HepG2 (cell line): ENCODE data around the gene TTPAL. TPM values are rescaled to one million over a fixed set of nuclear protein-coding genes. Genes with fewer than 3 reads are reported as not detected.

Experiments
- ATAC-seq: fragments of 200-7000 bp; cut with Tn5 transposase; 3 replicates; pipeline ENCODE4 v1.9.1; 2020; ENCODE audit warnings: mild to moderate bottlenecking, moderate library complexity
- BruUV-seq: library from RNA; stranded (reverse); fragments of 400-500 nt; replicated peaks from 2 replicates; lab custom pipeline; 2021; lab: Mats Ljungman, UMichigan
- CTCF ChIA-PET: fragments of 300-600 bp; formaldehyde crosslinking; extraction: SDS; loops from one replicate; lab custom pipeline; 2021; ENCODE audit warnings: low total read pairs, inconsistent platforms, low intra/inter-chr PET ratio; lab: Yijun Ruan, JAX
- POLR2A ChIA-PET: fragments of 350-600 bp; sonication (Branson Sonifier 250); formaldehyde crosslinking; loops from one replicate; lab custom pipeline; 2020; ENCODE audit warnings: antibody characterized with exemption, inconsistent platforms; lab: Yijun Ruan, JAX
- DNase-seq: peaks from one replicate; pipeline ENCODE4 v3.0.0-alpha.2; 2015; ENCODE audit warnings: low spot score
- FAIRE-seq: peaks from 3 replicates; lab custom pipeline; 2011; peaks lifted over from hg19 to GRCh38; lab: Jason Lieb, UNC
- H2AFZ ChIP-seq: one replicate; pipeline ENCODE4 v1.6.1; 2011; ENCODE audit warnings: low read length, inconsistent platforms
- H3K27ac ChIP-seq: fragments of 300-600 bp; 3 replicates; pipeline ENCODE4 v1.8.0; 2011; ENCODE audit warnings: mixed run types, mild to moderate bottlenecking, mixed read lengths, low read length, inconsistent platforms; ENCODE audit not compliant: insufficient read depth; ENCODE audit errors: extremely low read length
- H3K27me3 ChIP-seq, 2 experiments: fragments of 200-600 bp in 1 of 2; 2 replicates in 1 of 2; 3 replicates in 1 of 2; pipeline versions ENCODE4 v1.6.0 to v1.8.0; 2011; ENCODE audit warnings: low read length in 2 of 2, mild to moderate bottlenecking in 2 of 2, moderate library complexity in 2 of 2, inconsistent platforms in 1 of 2; ENCODE audit not compliant: insufficient read depth in 2 of 2, control insufficient read depth in 1 of 2
- H3K36me3 ChIP-seq, 2 experiments: fragments of 200-600 bp in 1 of 2; replicated peaks in 1 of 2; 2 replicates in 1 of 2; 3 replicates in 1 of 2; pipeline versions ENCODE4 v1.5.1 to v1.8.0; 2011; ENCODE audit warnings: low read length in 2 of 2, inconsistent platforms in 1 of 2; ENCODE audit not compliant: insufficient read depth in 2 of 2, control insufficient read depth in 1 of 2
- H3K4me1 ChIP-seq: 2 replicates; pipeline ENCODE4 v1.5.1; 2012; ENCODE audit warnings: low read length, inconsistent platforms; ENCODE audit not compliant: insufficient read depth
- H3K4me2 ChIP-seq: 2 replicates; pipeline ENCODE4 v1.6.0; 2011; ENCODE audit warnings: low read depth, low read length, inconsistent platforms
- H3K4me3 ChIP-seq, 3 experiments: fragments of 200-600 bp in 1 of 3; sonication (generic), shearing (Covaris generic) in 1 of 3; replicated peaks in 1 of 3; 2 replicates each; pipeline ENCODE4 v1.5.1; 2011 to 2016; ENCODE audit warnings: low read length in 3 of 3, inconsistent platforms in 2 of 3, low read depth in 2 of 3, mild to moderate bottlenecking in 2 of 3, control low read depth in 1 of 3, mixed read lengths in 1 of 3; ENCODE audit not compliant: insufficient read depth in 1 of 3
- H3K79me2 ChIP-seq: one replicate; pipeline ENCODE4 v1.6.1; 2011; ENCODE audit warnings: low read length, inconsistent platforms; ENCODE audit not compliant: insufficient read depth
- H3K9ac ChIP-seq: 2 replicates; pipeline ENCODE4 v1.6.0; 2011; ENCODE audit warnings: mild to moderate bottlenecking, low read depth, low read length, inconsistent platforms; ENCODE audit not compliant: insufficient read depth
- H3K9me3 ChIP-seq: 2 replicates; pipeline ENCODE4 v1.5.1; 2012; ENCODE audit warnings: mild to moderate bottlenecking, low read length
- H4K20me1 ChIP-seq: 2 replicates; pipeline ENCODE4 v1.6.0; 2011; ENCODE audit warnings: inconsistent platforms, mild to moderate bottlenecking, low read length, moderate library complexity; ENCODE audit not compliant: insufficient read depth
- CHCHD3 ChIP-seq: sonication (generic); formaldehyde crosslinking; IDR thresholded peaks from 2 replicates; pipeline ENCODE4 v1.8.0; 2022; ENCODE audit warnings: mild to moderate bottlenecking, missing genetic modification reagents, moderate library complexity
- IRF2 ChIP-seq: IDR thresholded peaks from 2 replicates; pipeline ENCODE4 v1.6.1; 2018; ENCODE audit warnings: missing genetic modification reagents, missing compliant biosample characterization
- LCORL ChIP-seq, 2 experiments: fragments of 450-650 bp in 1 of 2; sonication (generic) in 1 of 2; formaldehyde crosslinking in 1 of 2; IDR thresholded peaks; 2 replicates each; pipeline versions ENCODE4 v1.5.0 to v1.6.1; 2017 to 2020; ENCODE audit warnings: antibody characterized with exemption in 1 of 2, missing genetic modification reagents in 1 of 2
- MIXL1 ChIP-seq: IDR thresholded peaks from 2 replicates; pipeline ENCODE4 v1.6.1; 2016
- PITX1 ChIP-seq: sonication (generic); formaldehyde crosslinking; IDR thresholded peaks from 2 replicates; pipeline ENCODE4 v1.5.1; 2020; ENCODE audit warnings: mild to moderate bottlenecking, missing genetic modification reagents
- POLR2G ChIP-seq: fragments of 200-400 bp; formaldehyde crosslinking; IDR thresholded peaks from 2 replicates; pipeline ENCODE4 v1.6.1; 2018; ENCODE audit warnings: mild to moderate bottlenecking, low read depth, low read length, moderate library complexity
- TARDBP ChIP-seq: sonication (generic); formaldehyde crosslinking; IDR thresholded peaks from 2 replicates; pipeline ENCODE4 v1.8.0; 2022; ENCODE audit warnings: mild to moderate bottlenecking, missing genetic modification reagents
- TRIM24 ChIP-seq: sonication (generic); formaldehyde crosslinking; IDR thresholded peaks from 2 replicates; pipeline ENCODE4 v1.8.0; 2022; ENCODE audit warnings: mild to moderate bottlenecking, missing genetic modification reagents
- ZNF326 ChIP-seq: sonication (generic); formaldehyde crosslinking; IDR thresholded peaks from 2 replicates; pipeline ENCODE4 v1.4.0; 2020; ENCODE audit warnings: missing genetic modification reagents, borderline replicate concordance
- ZNF33A ChIP-seq: sonication (generic); formaldehyde crosslinking; IDR thresholded peaks from 2 replicates; pipeline ENCODE4 v1.5.1; 2020; ENCODE audit warnings: missing genetic modification reagents, mild to moderate bottlenecking, moderate library complexity, borderline replicate concordance
- ZNF724P ChIP-seq: sonication (generic); formaldehyde crosslinking; IDR thresholded peaks from 2 replicates; pipeline ENCODE4 v1.8.0; 2022; ENCODE audit warnings: missing genetic modification reagents, borderline replicate concordance
- ZSCAN12 ChIP-seq: sonication (generic); formaldehyde crosslinking; IDR thresholded peaks from 2 replicates; pipeline ENCODE4 v1.9.0; 2021; ENCODE audit warnings: mild to moderate bottlenecking, missing genetic modification reagents
- WGBS: methylation state at CpG from one replicate; pipeline ENCODE4 v1.1.6; 2017; ENCODE audit warnings: low lambda C conversion rate; 5-methylcytosine and 5-hydroxymethylcytosine counted together
- in situ Hi-C: cut with HindIII; loops from 2 replicates; pipeline ENCODE4 v1.10.0; 2017; ENCODE audit warnings: low pct_unique_long_range_greater_than_20kb; ENCODE audit not compliant: extremely low pct_ligation_motif_present
- intact Hi-C: fragments of 100-400 bp; cut with micrococcal nuclease; formaldehyde crosslinking; loops from one replicate; pipeline ENCODE4 v1.10.0; 2022; ENCODE audit not compliant: unreplicated experiment
- polyA plus RNA-seq, 8 experiments: library from polyadenylated mRNA; depleted of rRNA in 3 of 8; stranded (reverse) in 7 of 8; unstranded in 1 of 8; fragments of >200 nt; fragmentation: Illumina TruSeq in 4 of 8; extraction: Trizol in 4 of 8; gene quantifications; 2 replicates each; pipeline versions ENCODE4 v1.2.1 to v1.2.3, GENCODE V29; 2011 to 2016; ENCODE audit warnings: low read depth in 4 of 8, missing spikeins in 1 of 8, mixed read lengths in 1 of 8; ENCODE audit not compliant: insufficient read depth in 1 of 8
- total RNA-seq, 5 experiments: library from RNA; depleted of rRNA; stranded (reverse); fragments of >200 nt; fragmentation: Illumina TruSeq; extraction: Trizol; gene quantifications; 2 replicates each; pipeline ENCODE4 v1.2.3, GENCODE V29; 2016; ENCODE audit warnings: low read depth in 1 of 5
- TF ChIP-seq, protein P1 (sequence below): sonication (generic); formaldehyde crosslinking; IDR thresholded peaks from 2 replicates; pipeline ENCODE4 v1.8.1; 2023; ENCODE audit warnings: mild to moderate bottlenecking, missing genetic modification reagents
- TF ChIP-seq, protein P2 (sequence below): IDR thresholded peaks from 2 replicates; pipeline ENCODE4 v1.6.1; 2012; ENCODE audit warnings: inconsistent platforms

TTPAL gene
- total and polyA plus RNA-seq, 2 of the 13 experiments (the other 11 are each of a cell fraction or from before 2014, with no cell fraction given): 4.3 to 18.8 TPM

DNA sequence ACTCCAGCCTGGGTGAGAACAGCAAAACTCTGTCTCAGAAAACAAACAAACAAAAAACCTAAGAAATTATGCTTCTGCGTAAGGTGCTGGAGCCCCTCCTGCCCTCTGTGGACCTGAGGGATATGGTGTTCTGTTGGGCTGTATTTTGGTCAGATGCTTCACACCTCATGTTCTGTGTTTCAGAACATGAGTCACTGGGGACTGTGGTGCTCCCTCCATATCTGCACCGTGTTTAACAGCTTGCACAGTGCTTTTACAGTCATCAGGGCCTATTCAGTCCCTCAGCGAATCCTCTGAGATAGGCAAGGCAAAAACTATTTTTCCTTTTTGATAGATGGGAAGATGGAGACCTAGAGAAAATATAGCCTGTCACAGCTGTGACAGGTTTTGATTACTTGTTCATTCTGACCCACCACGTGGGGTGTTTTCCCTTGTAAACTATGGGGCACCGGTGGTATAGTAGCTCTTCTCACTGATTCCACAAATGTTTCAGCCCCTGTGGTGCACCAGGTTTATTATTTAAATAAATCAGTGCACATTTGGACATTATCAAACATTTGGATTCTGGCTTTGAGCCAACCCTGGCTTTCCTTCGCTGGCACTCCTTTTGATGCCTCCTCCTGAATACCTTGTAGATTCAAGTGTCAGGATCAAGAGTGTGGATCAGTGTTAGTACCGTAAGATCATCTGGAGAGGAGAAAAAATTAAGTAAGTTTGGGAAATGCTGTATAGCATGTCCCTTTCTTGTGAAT lies 9.6 kb downstream of the TTPAL start:
- intact Hi-C loops (no loop called here), in situ Hi-C loops (no loop called here)
- H3K27ac ChIP-seq: no peak overlapping the region
- no TSS peak for BruUV-seq
- H3K36me3 ChIP-seq: peaks cover 21 to 60% of the 10 kb centered on the region in 2 experiments
- no peak overlapping the region for H3K9ac ChIP-seq
- no peaks in the 10 kb centered on the region for H4K20me1 ChIP-seq
- H2AFZ ChIP-seq: no peak overlapping the region
- no peak for FAIRE-seq
- H3K9me3 ChIP-seq: no peaks in the 10 kb centered on the region
- no peak overlapping the region for H3K4me3 ChIP-seq
- no peak overlapping the region for H3K4me2 ChIP-seq
- DNase-seq: no peak
- ChIA-PET POLR2A (interaction anchor here (0.6 kb wide), 1 partner anchor 17 kb away, joined by 3 read pairs; no protein-coding TSS in a partner anchor), CTCF (no interaction called here)
- WGBS: 94% methylated on average over 7 of the region's 7 CpGs
- TF ChIP-seq MIXL1 (CRISPR knock-in tag) (no peak), TARDBP (CRISPR knock-in tag) (no peak), ZNF724P (CRISPR knock-in tag) (no peak), ZSCAN12 (CRISPR knock-in tag) (no peak), IRF2 (CRISPR knock-in tag) (no peak), LCORL (IDR thresholded peaks at IDR 0.05) (peak; percentile 74; the same call in 1 of the 2 replicates), LCORL (CRISPR knock-in tag; IDR thresholded peaks at IDR 0.05) (no peak), ZNF326 (CRISPR knock-in tag) (no peak), PITX1 (CRISPR knock-in tag) (no peak), TRIM24 (no peak), CHCHD3 (CRISPR knock-in tag) (no peak), ZNF33A (CRISPR knock-in tag) (no peak), POLR2G (peak; percentile 35; the same call in 1 of the 2 replicates)
- TF ChIP-seq, protein P1, sequence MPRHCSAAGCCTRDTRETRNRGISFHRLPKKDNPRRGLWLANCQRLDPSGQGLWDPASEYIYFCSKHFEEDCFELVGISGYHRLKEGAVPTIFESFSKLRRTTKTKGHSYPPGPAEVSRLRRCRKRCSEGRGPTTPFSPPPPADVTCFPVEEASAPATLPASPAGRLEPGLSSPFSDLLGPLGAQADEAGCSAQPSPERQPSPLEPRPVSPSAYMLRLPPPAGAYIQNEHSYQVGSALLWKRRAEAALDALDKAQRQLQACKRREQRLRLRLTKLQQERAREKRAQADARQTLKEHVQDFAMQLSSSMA (CRISPR knock-in tag): no peak
- TF ChIP-seq, protein P2, sequence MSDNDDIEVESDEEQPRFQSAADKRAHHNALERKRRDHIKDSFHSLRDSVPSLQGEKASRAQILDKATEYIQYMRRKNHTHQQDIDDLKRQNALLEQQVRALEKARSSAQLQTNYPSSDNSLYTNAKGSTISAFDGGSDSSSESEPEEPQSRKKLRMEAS: no peak
- no peaks in the 10 kb centered on the region for H3K4me1 ChIP-seq
- ATAC-seq: no peak
- no peaks in the 10 kb centered on the region for H3K27me3 ChIP-seq
- no peaks in the 10 kb centered on the region for H3K79me2 ChIP-seq
